ENCODE measurements around the gene CADM1. TPM values are rescaled to one million over a fixed set of nuclear protein-coding genes. Genes with fewer than 3 reads are reported as not detected.

The CADM1 gene
- total RNA-seq, 1 experiment from 2014 or later = 0.79 TPM

- Histone ChIP-seq H3K9me3 (ENCODE audit: control insufficient read depth in 1 of 2, insufficient read depth in 1 of 2, low read depth in 1 of 2, low read length in 2 of 2) (peaks cover 6 to 12% of the 10 kb centered on the region in 2 experiments; a peak in 2 of 4 replicates), H3K4me2 (ENCODE audit: low read length) (no peak overlapping the region), H4K20me1 (ENCODE audit: insufficient read depth) (no peaks in the 10 kb centered on the region), H3K27me3 (ENCODE audit: insufficient read depth, low read length) (no peaks in the 10 kb centered on the region), H3K9ac (ENCODE audit: low read length) (no peak overlapping the region), H3K9me2 (ENCODE audit: insufficient read depth) (no peaks in the 10 kb centered on the region), H2AFZ (ENCODE audit: low read depth, low read length, poor library complexity, severe bottlenecking) (no peak overlapping the region), H3K27ac (ENCODE audit: low read depth, low read length) (no peak overlapping the region), H3K79me2 (ENCODE audit: insufficient read depth, low read length) (no peaks in the 10 kb centered on the region), H3K4me3 (replicated peaks in 1 of 2; ENCODE audit: low read depth in 1 of 2, low read length in 2 of 2) (no peak overlapping the region), H3K4me1 (ENCODE audit: control insufficient read depth in 1 of 2, insufficient read depth in 2 of 2, low read length in 2 of 2) (no peaks in the 10 kb centered on the region), H3K36me3 (ENCODE audit: control insufficient read depth in 1 of 2, insufficient read depth in 2 of 2, low read length in 2 of 2) (no peaks in the 10 kb centered on the region)
- BruUV-seq (replicated peaks) = no TSS peak
- ChIA-PET RAD21 (ENCODE audit: low non-redundant PET in 1 of 2, low total read pairs in 2 of 2, uncharacterized antibody in 2 of 2, unreplicated experiment in 2 of 2) (no interaction called here), POLR2A (no interaction called here), CTCF (no interaction called here)
- ATAC-seq = no peak
- TF ChIP-seq CBX3 (IDR thresholded peaks at IDR 0.05; ENCODE audit: low read depth) = no peak
- no peak for TF ChIP-seq YY1 (IDR thresholded peaks at IDR 0.05; ENCODE audit: extremely low read depth, insufficient replicate concordance, low read depth, low read length)
- no peak for TF ChIP-seq EZH2phosphoT487 (IDR thresholded peaks at IDR 0.05; ENCODE audit: borderline replicate concordance)
- no peak for TF ChIP-seq CEBPB (IDR thresholded peaks at IDR 0.05; ENCODE audit: low read depth)
- TF ChIP-seq EGR1 (IDR thresholded peaks at IDR 0.05; ENCODE audit: low read depth) = no peak
- TF ChIP-seq RAD21 (IDR thresholded peaks at IDR 0.05; ENCODE audit: low read depth) = no peak
- TF ChIP-seq ELF1 (IDR thresholded peaks at IDR 0.05; ENCODE audit: borderline replicate concordance, low read depth) = no peak
- no peak for TF ChIP-seq SIN3A (IDR thresholded peaks at IDR 0.05; ENCODE audit: low read depth)
- TF ChIP-seq REST (IDR thresholded peaks at IDR 0.05; ENCODE audit: low read depth) = no peak
- no peak for DNase-seq (ENCODE audit: low read depth, low spot score)
- intact Hi-C loops (cut with micrococcal nuclease) = no loop called here
These were observed 64.8 kb downstream of the CADM1 start for GRCh38 chr11:115439385-115439784.

Measured in HCT116 (cell line).